ENCODE results near the gene LYPLA2.
"Not testable (repeated sequence)": the region's sequence is repeated elsewhere in the genome, so short reads cannot be mapped to it uniquely, and the experiment has no call there.

The LYPLA2 gene

DNA sequence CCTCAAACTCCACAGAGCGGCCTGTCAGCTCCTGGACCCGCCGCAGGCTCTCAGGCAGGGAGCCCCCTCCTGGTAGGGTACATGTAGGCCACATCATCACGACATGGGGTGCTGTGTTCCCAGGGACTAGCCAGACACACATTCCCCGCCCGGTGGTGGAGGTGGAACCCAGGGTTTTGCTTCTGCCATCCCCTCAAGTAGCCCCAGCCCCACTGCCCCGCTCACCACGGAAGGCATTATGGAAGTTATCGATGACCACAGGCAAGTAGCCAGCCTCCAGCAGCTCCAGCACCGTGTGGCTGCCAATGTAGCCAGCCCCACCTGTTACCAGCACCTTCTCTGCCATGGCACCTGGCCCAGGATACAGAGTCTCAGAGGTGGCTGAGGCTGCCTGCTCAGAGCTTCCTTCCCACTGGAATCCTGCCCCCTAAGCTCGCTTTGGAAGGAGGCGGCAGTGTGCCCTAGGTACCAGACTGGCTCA is 7.8 kb downstream of the LYPLA2 start:
- TF ChIP-seq, protein P1, sequence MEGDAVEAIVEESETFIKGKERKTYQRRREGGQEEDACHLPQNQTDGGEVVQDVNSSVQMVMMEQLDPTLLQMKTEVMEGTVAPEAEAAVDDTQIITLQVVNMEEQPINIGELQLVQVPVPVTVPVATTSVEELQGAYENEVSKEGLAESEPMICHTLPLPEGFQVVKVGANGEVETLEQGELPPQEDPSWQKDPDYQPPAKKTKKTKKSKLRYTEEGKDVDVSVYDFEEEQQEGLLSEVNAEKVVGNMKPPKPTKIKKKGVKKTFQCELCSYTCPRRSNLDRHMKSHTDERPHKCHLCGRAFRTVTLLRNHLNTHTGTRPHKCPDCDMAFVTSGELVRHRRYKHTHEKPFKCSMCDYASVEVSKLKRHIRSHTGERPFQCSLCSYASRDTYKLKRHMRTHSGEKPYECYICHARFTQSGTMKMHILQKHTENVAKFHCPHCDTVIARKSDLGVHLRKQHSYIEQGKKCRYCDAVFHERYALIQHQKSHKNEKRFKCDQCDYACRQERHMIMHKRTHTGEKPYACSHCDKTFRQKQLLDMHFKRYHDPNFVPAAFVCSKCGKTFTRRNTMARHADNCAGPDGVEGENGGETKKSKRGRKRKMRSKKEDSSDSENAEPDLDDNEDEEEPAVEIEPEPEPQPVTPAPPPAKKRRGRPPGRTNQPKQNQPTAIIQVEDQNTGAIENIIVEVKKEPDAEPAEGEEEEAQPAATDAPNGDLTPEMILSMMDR (IDR thresholded peaks at IDR 0.05; ENCODE audit: low read depth, low read length, missing control alignments): peak; percentile 23
- DNase-seq (ENCODE audit: low read depth): no peak
- no peak overlapping the region for H3K4me3 ChIP-seq (ENCODE audit: low read depth, low read length)

DNA sequence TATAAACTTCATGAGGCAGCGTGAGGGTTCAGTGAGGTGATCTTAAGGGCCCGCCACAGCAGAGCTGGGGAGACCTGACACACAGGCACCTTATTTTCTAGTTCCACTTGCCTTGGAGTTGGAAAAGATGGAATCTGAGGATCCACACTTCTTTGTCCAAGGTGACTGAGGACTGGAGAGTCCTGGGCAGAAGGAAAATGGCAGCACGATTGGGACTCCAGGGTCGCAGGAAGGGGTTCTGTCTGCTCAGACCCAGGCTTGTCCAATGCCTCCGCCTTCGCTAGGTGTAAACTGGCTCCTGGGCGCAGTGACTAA is 8.3 kb downstream of the LYPLA2 start:
- H3K4me3 ChIP-seq (ENCODE audit: low read depth, low read length): peak overlapping the region; percentile 91
- DNase-seq (ENCODE audit: low read depth): no peak
- TF ChIP-seq, protein P1 (IDR thresholded peaks at IDR 0.05; ENCODE audit: low read depth, low read length, missing control alignments): no peak

GRCh38 chr1:23799570-23800399 is 8.8 kb downstream of the LYPLA2 start:
- TF ChIP-seq, protein P1 (IDR thresholded peaks at IDR 0.05; ENCODE audit: low read depth, low read length, missing control alignments): no peak
- H3K4me3 ChIP-seq (ENCODE audit: low read depth, low read length): peak overlapping the region; percentile 91
- DNase-seq (ENCODE audit: low read depth): no peak

GRCh38 chr1:23800400-23801337 is 9.7 kb downstream of the LYPLA2 start, which contains the start of gene GALE:
Gene GALE, minus strand, starts transcription at chr1:23800754. Its CDS starts 1,747 bp downstream, at chr1:23799007.
- peak; percentile 85 for DNase-seq (ENCODE audit: low read depth)
- peak within 1 kb of the TSS; percentile 91 for H3K4me3 ChIP-seq (ENCODE audit: low read depth, low read length)
- TF ChIP-seq, protein P1 (IDR thresholded peaks at IDR 0.05; ENCODE audit: low read depth, low read length, missing control alignments): no peak

GRCh38 chr1:23801338-23801748 is 10.4 kb downstream of the LYPLA2 start:
- no peak for DNase-seq (ENCODE audit: low read depth)
- TF ChIP-seq, protein P1 (IDR thresholded peaks at IDR 0.05; ENCODE audit: low read depth, low read length, missing control alignments): no peak
- H3K4me3 ChIP-seq (ENCODE audit: low read depth, low read length): peak overlapping the region; percentile 91

DNA sequence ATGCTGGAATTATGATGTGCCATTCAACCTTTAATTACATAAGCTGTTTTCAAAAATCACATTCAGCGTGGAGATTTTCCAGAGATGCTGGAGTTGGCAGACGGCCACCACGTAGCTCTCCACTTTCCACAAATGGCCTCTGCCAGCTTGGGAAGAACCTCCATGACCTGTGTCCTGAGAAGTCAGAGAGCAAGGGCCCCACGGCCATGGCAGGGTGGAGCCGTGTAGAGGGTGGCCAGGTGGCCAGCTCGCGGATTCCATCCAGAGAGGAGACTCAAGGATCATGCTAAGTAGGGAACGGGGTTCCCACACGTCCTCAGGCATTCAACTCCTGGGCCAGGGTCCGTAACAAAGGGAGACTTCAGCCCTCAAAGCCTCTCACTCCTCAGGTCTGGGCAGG is 10.9 kb downstream of the LYPLA2 start:
- TF ChIP-seq, protein P1 (IDR thresholded peaks at IDR 0.05; ENCODE audit: low read depth, low read length, missing control alignments): no peak

DNA sequence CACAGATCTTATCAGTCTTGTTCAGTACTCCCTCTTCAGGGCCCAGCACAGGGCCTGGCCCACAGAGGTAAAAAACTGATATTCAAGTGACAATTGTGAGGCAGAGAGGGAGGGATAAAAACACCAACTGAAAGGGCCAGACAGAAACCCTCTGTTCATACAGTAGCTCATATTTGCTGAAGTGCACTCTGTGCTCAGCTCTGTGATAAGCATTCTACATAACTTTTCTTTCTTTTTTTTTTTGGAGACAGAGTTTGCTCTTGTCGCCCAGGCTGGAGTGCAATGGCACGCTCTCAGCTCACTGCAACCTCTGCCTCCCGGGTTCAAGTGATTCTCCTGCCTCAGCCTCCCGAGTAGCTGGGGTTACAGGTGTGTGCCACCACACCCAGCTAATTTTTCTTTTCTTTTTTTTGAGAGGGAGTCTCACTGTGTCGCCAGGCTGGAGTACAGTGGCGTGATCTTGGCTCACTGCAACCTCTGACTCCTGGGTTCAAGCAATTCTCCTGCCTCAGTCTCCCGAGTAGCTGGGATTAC is 11.9 kb downstream of the LYPLA2 start:
- not testable (repeated sequence) for DNase-seq (ENCODE audit: low read depth); H3K4me3 ChIP-seq (ENCODE audit: low read depth, low read length)

More for the DNA sequence above, 10.9 kb downstream of the LYPLA2 start:
- H3K4me3 ChIP-seq (ENCODE audit: low read depth, low read length): no peak overlapping the region; the same call in 1 of the 2 replicates
- no peak for DNase-seq (ENCODE audit: low read depth)

Measured in GM12864 (cell line).